Measurements from ENCODE around the gene ADIPOR1. TPM values are rescaled to one million over a fixed set of nuclear protein-coding genes. Genes with fewer than 3 reads are reported as not detected.

Gene ADIPOR1
- total RNA-seq, 1 donor from 2014 or later, result 72.3 TPM

DNA sequence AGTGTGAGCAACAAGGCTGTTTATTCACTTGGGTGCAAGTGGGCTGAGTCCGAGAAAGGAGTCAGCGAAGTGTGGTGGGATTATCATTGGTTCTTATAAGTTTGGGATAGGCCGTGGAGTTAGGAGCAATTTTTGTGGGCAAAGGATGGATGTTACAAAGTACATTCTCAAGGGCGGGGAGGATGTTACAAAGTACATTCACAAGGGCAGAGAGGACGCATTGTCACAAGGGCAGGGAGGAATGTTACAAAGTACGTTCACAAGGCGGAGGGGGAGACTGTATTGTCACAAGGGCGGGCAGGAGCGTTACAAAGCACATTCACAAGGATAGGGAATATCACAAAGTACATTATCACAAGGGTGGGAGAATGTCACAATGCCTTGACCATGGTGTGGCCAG, 43.9 kb upstream of the ADIPOR1 start:
- Mint-ChIP-seq H3K27me3 (ENCODE audit: unreplicated experiment) (peaks cover 29% of the 10 kb centered on the region), H3K4me3 (ENCODE audit: unreplicated experiment) (no peak overlapping the region), H3K27ac (ENCODE audit: unreplicated experiment) (no peak overlapping the region), H3K36me3 (ENCODE audit: unreplicated experiment) (no peaks in the 10 kb centered on the region), H3K4me1 (ENCODE audit: unreplicated experiment) (peaks cover 9% of the 10 kb centered on the region), H3K9me3 (ENCODE audit: unreplicated experiment) (no peaks in the 10 kb centered on the region)
- DNase-seq (ENCODE audit: extremely low spot score, unreplicated experiment), result no peak
- TF ChIP-seq, protein P1, sequence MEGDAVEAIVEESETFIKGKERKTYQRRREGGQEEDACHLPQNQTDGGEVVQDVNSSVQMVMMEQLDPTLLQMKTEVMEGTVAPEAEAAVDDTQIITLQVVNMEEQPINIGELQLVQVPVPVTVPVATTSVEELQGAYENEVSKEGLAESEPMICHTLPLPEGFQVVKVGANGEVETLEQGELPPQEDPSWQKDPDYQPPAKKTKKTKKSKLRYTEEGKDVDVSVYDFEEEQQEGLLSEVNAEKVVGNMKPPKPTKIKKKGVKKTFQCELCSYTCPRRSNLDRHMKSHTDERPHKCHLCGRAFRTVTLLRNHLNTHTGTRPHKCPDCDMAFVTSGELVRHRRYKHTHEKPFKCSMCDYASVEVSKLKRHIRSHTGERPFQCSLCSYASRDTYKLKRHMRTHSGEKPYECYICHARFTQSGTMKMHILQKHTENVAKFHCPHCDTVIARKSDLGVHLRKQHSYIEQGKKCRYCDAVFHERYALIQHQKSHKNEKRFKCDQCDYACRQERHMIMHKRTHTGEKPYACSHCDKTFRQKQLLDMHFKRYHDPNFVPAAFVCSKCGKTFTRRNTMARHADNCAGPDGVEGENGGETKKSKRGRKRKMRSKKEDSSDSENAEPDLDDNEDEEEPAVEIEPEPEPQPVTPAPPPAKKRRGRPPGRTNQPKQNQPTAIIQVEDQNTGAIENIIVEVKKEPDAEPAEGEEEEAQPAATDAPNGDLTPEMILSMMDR (IDR thresholded peaks at IDR 0.05), result no peak

DNA sequence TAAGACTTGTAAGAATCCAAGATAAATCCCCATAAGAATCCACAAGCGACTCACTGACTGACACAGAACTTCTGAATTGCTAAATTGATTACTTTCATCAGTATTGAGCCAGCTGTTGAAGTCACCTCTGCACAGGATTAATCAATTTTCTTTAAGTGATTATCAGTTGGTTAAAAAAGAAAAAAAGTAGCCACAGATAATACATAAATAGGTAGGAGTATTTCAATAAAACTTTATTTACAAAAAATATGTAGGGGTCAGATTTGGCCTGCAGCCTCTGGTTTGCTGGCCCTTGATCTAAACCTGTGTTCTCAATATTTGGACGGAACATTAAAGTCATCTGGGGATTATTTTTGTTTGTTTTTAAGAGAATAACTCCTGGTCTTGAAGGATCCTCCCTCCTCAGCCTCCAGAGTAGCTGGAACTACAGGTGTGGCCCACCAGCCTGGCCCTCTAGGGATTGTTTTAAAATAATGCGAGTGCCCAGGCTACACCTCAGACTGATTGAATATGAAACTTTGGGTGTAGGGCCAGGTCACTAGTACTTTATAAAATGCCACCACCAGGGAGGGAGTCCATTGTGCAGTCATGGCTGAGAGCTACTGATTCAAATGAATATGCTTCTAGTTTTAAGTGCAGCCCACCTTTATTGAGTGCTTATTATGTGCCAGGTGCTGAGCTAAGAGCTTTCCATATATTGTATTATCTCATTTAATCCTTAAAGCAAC, 42.3 kb upstream of the ADIPOR1 start:
- H3K9me3 Mint-ChIP-seq (ENCODE audit: unreplicated experiment), result no peaks in the 10 kb centered on the region
- no peaks in the 10 kb centered on the region for H3K4me1 Mint-ChIP-seq (ENCODE audit: unreplicated experiment)
- H3K4me3 Mint-ChIP-seq (ENCODE audit: unreplicated experiment), result no peak overlapping the region
- H3K27me3 Mint-ChIP-seq (ENCODE audit: unreplicated experiment), result peaks cover 45% of the 10 kb centered on the region
- no peak for DNase-seq (ENCODE audit: extremely low spot score, unreplicated experiment)
- TF ChIP-seq, protein P1 (IDR thresholded peaks at IDR 0.05), result no peak
- no peaks in the 10 kb centered on the region for H3K36me3 Mint-ChIP-seq (ENCODE audit: unreplicated experiment)
- H3K27ac Mint-ChIP-seq (ENCODE audit: unreplicated experiment), result no peak overlapping the region

DNA sequence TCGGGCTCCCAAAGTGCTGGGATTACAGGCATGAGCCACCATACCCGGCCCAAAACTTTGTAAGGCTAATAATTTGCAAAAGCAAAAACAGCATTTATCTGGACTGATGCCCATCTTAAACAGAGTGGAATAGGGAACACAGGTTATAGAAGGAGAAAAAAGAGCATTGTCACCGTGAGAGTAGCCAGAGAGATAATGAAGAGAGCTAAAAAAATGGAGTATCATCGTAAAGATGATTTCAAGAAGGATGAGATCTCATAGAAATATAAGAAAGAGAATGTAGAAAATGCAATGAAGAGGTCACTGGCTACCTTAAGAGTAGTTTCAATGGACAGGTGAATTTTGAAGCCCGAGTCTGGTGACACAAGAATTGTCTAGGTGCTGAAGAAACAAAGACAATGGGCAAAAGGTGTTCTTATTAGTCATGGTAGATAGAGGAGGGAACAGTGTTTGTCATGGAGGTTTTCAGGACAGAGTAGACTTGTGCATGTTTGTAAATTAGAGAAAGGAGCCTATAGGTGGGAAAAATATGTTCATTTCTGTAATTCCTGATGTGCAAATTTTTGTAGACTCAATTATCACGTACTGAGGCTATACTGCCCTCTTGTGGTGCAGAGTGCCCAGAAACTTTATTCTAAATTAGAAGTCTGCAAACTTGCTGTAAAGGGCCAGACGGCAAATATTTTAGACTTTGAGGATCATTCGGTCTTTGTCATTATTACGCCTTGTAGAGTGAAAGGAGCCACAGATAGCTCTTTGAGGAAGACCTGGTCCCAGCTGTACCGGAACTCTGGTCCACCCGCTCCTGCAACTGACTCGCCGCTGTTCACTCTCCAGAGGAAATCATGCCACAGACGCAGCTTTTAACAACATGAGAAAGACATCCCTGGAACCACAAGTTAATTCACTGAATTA, 41.0 kb upstream of the ADIPOR1 start:
- no peaks in the 10 kb centered on the region for H3K4me1 Mint-ChIP-seq (ENCODE audit: unreplicated experiment)
- no peaks in the 10 kb centered on the region for H3K36me3 Mint-ChIP-seq (ENCODE audit: unreplicated experiment)
- no peak for DNase-seq (ENCODE audit: extremely low spot score, unreplicated experiment)
- H3K27ac Mint-ChIP-seq (ENCODE audit: unreplicated experiment), result no peak overlapping the region
- no peaks in the 10 kb centered on the region for H3K9me3 Mint-ChIP-seq (ENCODE audit: unreplicated experiment)
- peaks cover 55% of the 10 kb centered on the region for H3K27me3 Mint-ChIP-seq (ENCODE audit: unreplicated experiment)
- H3K4me3 Mint-ChIP-seq (ENCODE audit: unreplicated experiment), result no peak overlapping the region
- TF ChIP-seq, protein P1 (IDR thresholded peaks at IDR 0.05), result peak; percentile 84

DNA sequence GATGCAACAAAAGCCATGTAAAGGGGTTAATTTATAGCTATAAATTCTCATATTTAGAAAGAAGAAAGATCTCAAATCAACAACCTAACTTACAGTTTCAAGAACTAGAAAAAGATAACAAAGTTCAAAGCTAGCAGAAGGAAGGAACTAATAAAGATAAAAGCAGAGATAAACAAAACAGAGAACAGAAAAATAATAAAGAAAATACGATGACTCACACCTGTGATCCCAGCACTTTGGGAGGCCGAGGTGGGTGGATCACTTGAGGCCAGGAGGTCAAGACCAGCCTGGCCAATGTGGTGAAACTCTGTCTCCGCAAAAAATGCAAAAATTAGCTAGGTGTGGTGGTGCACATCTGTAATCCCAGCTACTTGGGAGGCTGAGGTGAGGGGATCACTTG, 36.6 kb upstream of the ADIPOR1 start:
- no peak for DNase-seq (ENCODE audit: extremely low spot score, unreplicated experiment)
- Mint-ChIP-seq H3K27me3 (ENCODE audit: unreplicated experiment) (peaks cover 93% of the 10 kb centered on the region), H3K36me3 (ENCODE audit: unreplicated experiment) (no peaks in the 10 kb centered on the region), H3K9me3 (ENCODE audit: unreplicated experiment) (no peaks in the 10 kb centered on the region), H3K4me1 (ENCODE audit: unreplicated experiment) (no peaks in the 10 kb centered on the region), H3K4me3 (ENCODE audit: unreplicated experiment) (no peak overlapping the region), H3K27ac (ENCODE audit: unreplicated experiment) (no peak overlapping the region)
- TF ChIP-seq, protein P1 (IDR thresholded peaks at IDR 0.05), result no peak

DNA sequence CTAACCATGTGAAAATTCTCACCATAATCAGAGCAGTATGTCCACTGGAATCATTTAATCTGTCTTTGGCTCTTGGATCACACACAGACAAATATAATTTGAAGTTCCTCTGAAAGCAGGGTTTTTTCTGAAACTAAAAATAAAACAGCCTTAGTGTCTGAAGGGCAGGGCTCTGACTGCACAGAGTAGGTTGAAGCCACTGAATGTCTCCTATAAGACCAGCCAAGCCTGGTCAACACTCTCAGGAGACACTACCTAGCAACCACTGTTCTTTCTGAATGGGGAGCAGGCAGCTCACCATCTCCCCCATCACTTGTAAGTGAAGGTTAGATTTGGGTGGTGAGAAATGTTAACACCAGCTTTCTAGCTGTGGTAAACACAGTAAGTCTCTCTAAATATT, 33.0 kb upstream of the ADIPOR1 start:
- Mint-ChIP-seq H3K9me3 (ENCODE audit: unreplicated experiment) (no peaks in the 10 kb centered on the region), H3K36me3 (ENCODE audit: unreplicated experiment) (no peaks in the 10 kb centered on the region), H3K4me3 (ENCODE audit: unreplicated experiment) (no peak overlapping the region), H3K4me1 (ENCODE audit: unreplicated experiment) (no peaks in the 10 kb centered on the region), H3K27ac (ENCODE audit: unreplicated experiment) (no peak overlapping the region), H3K27me3 (ENCODE audit: unreplicated experiment) (peaks cover 91% of the 10 kb centered on the region)
- DNase-seq (ENCODE audit: extremely low spot score, unreplicated experiment), result no peak
- TF ChIP-seq, protein P1 (IDR thresholded peaks at IDR 0.05), result no peak

Measured in osteocyte (in vitro differentiated cells).